DMS 273 (cell line): ENCODE results near the gene ITPK1.

Experiments
- DNase-seq: peaks from one replicate; lab custom pipeline; 2025; ENCODE audit not compliant: unreplicated experiment; lab: John Stamatoyannopoulos, UW

The ITPK1 gene

DNA sequence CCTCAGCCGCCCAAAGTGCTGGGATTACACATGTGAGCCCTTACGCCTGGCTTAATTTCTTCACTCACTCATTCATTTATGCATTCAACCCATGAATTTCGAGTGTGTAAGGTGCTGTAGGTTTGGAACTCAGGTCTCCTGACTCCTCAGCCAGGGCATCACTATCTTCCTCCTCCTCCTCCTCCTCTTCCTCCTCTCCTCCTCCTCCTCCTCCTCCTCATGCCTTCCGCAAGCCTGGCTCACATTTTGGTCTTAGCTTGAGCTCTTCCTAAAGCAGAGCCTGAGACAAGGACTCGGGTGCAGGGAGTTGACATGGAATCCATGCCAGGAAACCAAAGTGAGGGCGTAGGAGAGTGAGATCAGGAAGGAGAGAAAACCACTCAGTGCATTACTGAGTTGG is 213.5 kb downstream of the ITPK1 start:
- DNase-seq, result no peak

GRCh38 chr14:92900660-92901059 is 215.1 kb downstream of the ITPK1 start:
- no peak for DNase-seq

- no peak for DNase-seq
Measured at GRCh38 chr14:92898566-92899131, 217.1 kb downstream of the ITPK1 start.

DNA sequence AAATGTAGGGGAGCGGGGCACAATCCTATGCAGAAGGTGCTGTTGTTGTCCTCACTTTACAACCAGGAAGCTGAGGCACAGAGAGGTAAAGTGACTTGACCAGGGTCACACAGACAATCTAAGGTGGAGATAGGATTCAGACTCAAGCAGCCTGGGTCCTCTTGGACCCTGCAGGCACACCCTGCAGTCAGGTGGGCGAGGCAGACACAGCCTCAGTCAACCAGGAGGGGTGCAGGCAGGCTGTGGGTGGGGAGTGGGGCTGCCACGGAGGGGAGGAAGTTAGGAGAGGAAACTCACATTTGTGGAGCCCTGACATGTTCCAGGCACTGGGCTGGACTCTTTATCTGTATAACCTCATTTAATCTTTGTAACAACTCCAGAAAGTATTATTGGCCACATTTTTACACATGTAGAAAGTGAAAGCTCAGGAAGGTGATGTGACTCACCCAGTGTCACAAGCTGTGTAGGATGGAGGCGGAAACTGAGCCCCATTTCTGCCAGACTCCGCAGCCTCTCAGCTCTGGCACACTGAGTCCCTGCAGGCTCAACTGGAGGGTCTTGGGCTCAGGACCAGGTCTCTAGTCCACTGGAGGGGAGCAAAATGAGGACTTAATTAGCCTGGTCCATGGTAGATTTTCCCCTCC is 217.7 kb downstream of the ITPK1 start:
- DNase-seq, result no peak

DNA sequence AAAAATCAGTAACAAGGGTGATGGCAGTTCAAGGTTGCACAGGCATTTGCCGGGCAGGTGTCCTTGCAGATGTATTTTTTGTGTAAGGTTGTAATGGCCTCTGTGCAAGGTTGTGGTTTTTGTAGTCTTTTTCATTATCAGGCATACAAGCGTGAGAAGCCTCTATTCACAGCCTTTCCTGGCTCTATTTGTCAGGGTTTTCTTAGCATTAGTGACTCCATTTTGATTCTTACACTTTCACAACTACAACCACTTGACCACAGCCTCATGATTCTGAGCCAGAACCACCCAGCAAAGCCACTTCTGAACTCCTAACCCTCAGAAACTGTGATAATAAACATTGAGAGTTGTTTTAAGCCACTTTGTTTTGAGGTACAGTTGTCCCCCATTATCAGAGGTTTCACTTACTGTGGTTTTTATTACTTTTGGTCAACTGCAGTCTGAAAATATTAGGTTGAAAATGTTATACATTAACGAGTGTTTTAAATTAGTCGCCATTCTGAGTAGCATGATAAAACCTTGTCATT is 220.3 kb downstream of the ITPK1 start:
- no peak for DNase-seq

DNA sequence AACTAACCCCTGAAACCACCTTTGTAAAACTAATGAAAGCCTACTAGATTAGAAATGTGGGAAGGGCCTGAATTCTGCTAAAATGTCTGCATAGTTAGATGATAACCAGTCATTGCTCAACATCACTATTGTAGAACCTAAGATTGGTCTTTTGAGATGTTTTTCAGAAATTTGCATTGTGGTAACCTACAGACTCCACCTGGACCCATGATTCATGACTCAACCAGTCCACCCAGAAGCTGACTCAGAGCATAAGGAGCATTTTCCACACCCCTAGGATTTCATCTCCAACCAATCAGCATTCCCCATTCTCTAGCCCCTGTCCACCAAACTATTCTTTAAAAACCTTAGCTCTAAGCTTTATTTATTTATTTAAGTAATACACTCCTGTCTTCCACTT is 223.1 kb downstream of the ITPK1 start:
- no peak for DNase-seq

DNA sequence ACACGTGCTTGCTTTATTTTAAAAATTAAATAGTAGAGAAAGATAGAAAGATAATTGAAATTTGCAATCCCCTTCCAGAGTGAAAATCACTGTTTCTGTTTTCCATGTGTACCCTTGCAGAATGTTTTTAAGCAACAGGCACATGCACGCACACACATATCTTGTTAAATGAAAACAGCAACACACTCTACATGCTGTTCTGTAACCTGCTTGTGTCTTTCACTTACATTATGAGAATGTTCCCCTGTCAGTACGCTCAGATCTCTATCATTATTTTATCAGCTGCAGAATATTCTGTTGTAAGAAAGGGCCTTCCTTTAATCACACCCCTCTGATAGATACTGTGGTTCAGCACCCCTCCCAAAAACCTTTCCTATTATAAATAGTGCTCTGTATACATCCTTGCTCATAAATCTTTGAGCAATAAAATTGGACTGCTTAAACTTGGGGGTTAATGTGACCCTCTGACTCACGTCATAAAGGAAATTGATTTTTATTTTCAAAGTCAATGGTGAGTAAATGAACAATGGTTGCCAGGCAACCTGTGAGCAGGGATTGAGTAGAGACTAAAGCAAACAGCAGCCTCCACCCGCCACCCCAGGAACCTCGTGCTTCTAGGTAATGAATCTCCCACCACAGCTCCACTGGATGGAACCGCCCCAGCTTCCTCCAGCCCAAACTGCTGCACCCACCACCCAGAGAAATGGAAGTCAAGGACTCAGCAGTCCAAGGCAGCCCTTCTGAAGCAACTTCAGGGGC is 224.7 kb downstream of the ITPK1 start:
- DNase-seq, result no peak

DNA sequence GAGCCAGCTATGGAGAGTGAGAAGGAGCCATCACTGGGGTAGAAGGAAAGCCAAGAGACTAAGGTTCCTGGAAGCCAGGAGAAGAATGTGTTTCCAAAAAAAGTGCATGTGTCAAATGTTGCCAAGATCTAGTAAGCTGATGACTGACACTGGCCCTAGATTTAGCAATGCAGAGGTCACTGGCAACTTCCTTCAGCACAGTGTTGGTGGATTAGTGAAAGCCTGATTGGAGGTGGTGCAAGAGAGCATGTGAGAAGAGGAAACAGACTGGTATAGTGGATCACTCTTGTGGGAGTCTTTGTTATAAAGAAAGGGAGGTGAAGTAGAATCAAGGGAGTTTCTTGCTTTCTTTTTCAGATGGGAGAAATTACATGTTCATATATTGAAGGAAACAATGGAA is 226.8 kb downstream of the ITPK1 start:
- no peak for DNase-seq

DNA sequence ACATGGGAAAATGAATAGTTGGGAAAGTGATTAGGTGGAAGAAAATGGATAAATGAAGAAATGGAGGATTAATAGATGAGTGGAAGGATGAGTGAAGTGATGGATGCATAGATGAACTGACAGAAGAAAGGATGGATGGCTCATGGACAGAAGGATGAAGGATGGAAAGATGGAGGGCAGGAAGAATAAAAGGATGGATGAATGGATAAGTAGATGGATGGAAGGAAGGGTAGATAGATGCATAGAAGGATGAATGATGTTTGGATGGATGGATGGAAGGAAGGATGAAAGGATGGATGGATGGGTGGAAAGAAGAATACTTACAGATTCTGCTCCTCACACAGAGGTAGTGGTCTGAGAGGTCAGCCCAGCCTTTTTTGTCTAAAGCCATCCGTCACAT is 228.6 kb downstream of the ITPK1 start:
- DNase-seq, result no peak
